Heart left ventricle (tissue), 16 donors: ENCODE results near the gene DMD. TPM values are rescaled to one million over a fixed set of nuclear protein-coding genes. Genes with fewer than 3 reads are reported as not detected.

Experiments
- ATAC-seq, 4 donors: fragments of 200-7000 bp; cut with Tn5 transposase; one replicate each; pipeline ENCODE4 v1.9.1; 2020 to 2022; ENCODE audit warnings: moderate library complexity in 4 of 4, mild to moderate bottlenecking in 3 of 4, moderate number of reproducible peaks in 1 of 4
- DNase-seq, 5 donors: peaks; one replicate each; pipeline ENCODE4 v3.0.0-alpha.2; 2020
- H3K27ac ChIP-seq, 12 donors: fragments of 200-600 bp; sonication (generic) in 4 of 12; one replicate each; pipeline versions ENCODE4 v1.5.0 to v1.8.0; 2016 to 2022; ENCODE audit warnings: mild to moderate bottlenecking in 2 of 12
- H3K27me3 ChIP-seq, 9 donors: fragments of 200-600 bp; sonication (generic) in 2 of 9; one replicate each; pipeline versions ENCODE4 v1.5.1 to v1.8.0; 2016 to 2022; ENCODE audit warnings: mild to moderate bottlenecking in 3 of 9
- H3K36me3 ChIP-seq, 9 donors: fragments of 200-600 bp; sonication (generic) in 2 of 9; one replicate each; pipeline versions ENCODE4 v1.5.0 to v1.8.0; 2018 to 2022; ENCODE audit warnings: mild to moderate bottlenecking in 2 of 9
- H3K4me1 ChIP-seq, 12 donors: fragments of 200-600 bp; sonication (generic) in 4 of 12; one replicate each; pipeline versions ENCODE4 v1.5.0 to v1.8.0; 2016 to 2022; ENCODE audit warnings: mild to moderate bottlenecking in 3 of 12
- H3K4me3 ChIP-seq, 12 donors: fragments of 200-600 bp; sonication (generic) in 4 of 12; one replicate each; pipeline versions ENCODE4 v1.5.0 to v1.8.0; 2017 to 2022; ENCODE audit warnings: mild to moderate bottlenecking in 9 of 12, moderate library complexity in 4 of 12
- H3K9me3 ChIP-seq, 12 donors: fragments of 200-600 bp; sonication (generic) in 4 of 12; one replicate each; pipeline versions ENCODE4 v1.5.0 to v1.8.0; 2016 to 2022; ENCODE audit warnings: mild to moderate bottlenecking in 1 of 12
- POLR2A ChIP-seq, 2 donors: fragments of 450-650 bp; IDR thresholded peaks; one replicate each; pipeline ENCODE4 v1.6.1; 2017; ENCODE audit warnings: antibody characterized with exemption in 2 of 2, mild to moderate bottlenecking in 2 of 2, moderate library complexity in 2 of 2
- WGBS, 4 donors: extraction: QIAGEN DNeasy Blood & Tissue Kit in 2 of 4; methylation state at CpG; one replicate each; pipeline versions ENCODE4 v1.1.5 to v1.1.7; 2013 to 2018; 5-methylcytosine and 5-hydroxymethylcytosine counted together
- intact Hi-C, 10 donors: fragments of 100-400 bp; cut with DNase I; formaldehyde crosslinking; loops; one replicate each; pipeline versions ENCODE4 v1.11.1 to v1.14.2; 2022
- polyA plus RNA-seq, 2 donors: library from polyadenylated mRNA; stranded (reverse); fragments of 200-250 nt; gene quantifications; one replicate each; pipeline ENCODE4 v1.2.3, GENCODE V29; 2013
- total RNA-seq, 9 donors: library from RNA; depleted of rRNA in 2 of 9; stranded (reverse); fragments of >200 nt in 2 of 9; fragmentation: NEBNext Ultra II Directional in 3 of 9; extraction: Animal tissue kit (Norgen Biotek cat#: 25700) in 3 of 9; gene quantifications; one replicate each; pipeline versions ENCODE4 v1.1.0 to v1.2.4, GENCODE V29; 2016 to 2023
- TF ChIP-seq, protein P1 (sequence below), 12 donors: fragments of 200-600 bp; sonication (generic) in 4 of 12; IDR thresholded peaks; one replicate each; pipeline versions ENCODE4 v1.5.0 to v1.8.0; 2018 to 2022; ENCODE audit warnings: antibody characterized with exemption in 12 of 12, mild to moderate bottlenecking in 5 of 12
- donor health status: ischemic (EF 13 %, LVEDD 7.1; RV severe dilation, severe dysfunction).
- donor health status: healthy with polysubstance abuse.
- donor health status: DM: no; HTN: yes; CAD: no.
- donor health status: DM: no; HTN: no; CAD: no.
- donor health status: ischemic (EF 25% LVEDD 6.9; RV normal size, moderate dysfunction).
- donor health status: ischemic (EF 25% LVEDD 5.7; RV mildly dilated, moderate dysfunction).
- donor health status: healthy.
- donor health status: DM: yes; HTN: yes; CAD: no.
- donor health status: ischemic (EF 35%, LVEDD 5.7; RV mildly dilated, moderate dysfunction).
- donor health status: nonischemic (EF 11% LVEDD 7.7; RV severe dilation, severe dysfunction).
- donor health status: DM: yes; HTN: yes; CAD: no.
- donor health status: PGD.
- donor health status: ischemic (EF 29% LVEDD 5.4; RV normal size, mild dysfunction).
- donor health status: nonischemic (EF 23%, LVEDD 6.1; RV moderate dilation, normal function).

Gene DMD
- total and polyA plus RNA-seq, 11 donors = 34.7 to 236 (median 162) TPM

DNA sequence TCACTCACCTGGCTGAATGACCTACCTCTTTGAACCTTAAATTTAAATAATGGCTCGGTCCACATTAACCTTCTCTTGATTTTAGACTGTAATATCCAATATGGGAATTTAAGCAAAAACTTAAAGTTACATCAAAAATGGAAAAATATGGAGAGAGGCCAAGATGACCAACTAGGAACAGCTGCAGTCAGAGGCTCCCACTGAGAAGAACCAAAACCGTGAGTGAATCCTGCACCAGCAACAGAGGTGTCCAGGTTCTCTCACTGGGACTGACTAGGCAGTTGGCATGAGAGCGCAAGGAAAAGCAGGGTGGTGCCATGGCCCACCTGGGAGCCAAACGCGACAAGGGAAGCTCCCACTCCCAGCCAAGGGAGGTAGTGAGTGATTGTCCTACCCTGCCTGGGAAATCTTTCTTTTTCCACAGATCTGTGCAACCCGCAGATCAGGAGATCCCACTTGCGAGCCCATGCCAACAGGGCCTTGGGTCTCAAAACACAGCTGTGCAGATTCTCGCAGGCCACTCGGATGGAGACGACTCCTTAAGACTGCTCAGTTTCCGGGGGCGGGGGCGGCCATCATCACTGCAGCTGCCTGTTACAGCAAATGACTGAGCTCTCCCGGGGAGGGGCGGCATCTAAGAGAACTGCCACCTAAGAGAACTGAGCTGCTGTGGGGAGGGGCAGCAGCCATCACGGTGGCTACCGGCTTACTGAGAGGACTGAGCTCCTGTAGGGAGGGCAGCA is 343.4 kb downstream of the DMD start:
- Histone ChIP-seq H3K4me1 (peaks cover 0 to 13% (median 0%) of the 10 kb centered on the region in 12 donors), H3K4me3 (no peak overlapping the region), H3K27me3 (no peaks in the 10 kb centered on the region), H3K9me3 (no peaks in the 10 kb centered on the region), H3K36me3 (no peaks in the 10 kb centered on the region), H3K27ac (no peak overlapping the region)
- ATAC-seq (peak in 2 of 4 donors; percentile 15 to 36), DNase-seq (no peak)
- TF ChIP-seq, protein P1, sequence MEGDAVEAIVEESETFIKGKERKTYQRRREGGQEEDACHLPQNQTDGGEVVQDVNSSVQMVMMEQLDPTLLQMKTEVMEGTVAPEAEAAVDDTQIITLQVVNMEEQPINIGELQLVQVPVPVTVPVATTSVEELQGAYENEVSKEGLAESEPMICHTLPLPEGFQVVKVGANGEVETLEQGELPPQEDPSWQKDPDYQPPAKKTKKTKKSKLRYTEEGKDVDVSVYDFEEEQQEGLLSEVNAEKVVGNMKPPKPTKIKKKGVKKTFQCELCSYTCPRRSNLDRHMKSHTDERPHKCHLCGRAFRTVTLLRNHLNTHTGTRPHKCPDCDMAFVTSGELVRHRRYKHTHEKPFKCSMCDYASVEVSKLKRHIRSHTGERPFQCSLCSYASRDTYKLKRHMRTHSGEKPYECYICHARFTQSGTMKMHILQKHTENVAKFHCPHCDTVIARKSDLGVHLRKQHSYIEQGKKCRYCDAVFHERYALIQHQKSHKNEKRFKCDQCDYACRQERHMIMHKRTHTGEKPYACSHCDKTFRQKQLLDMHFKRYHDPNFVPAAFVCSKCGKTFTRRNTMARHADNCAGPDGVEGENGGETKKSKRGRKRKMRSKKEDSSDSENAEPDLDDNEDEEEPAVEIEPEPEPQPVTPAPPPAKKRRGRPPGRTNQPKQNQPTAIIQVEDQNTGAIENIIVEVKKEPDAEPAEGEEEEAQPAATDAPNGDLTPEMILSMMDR (IDR thresholded peaks at IDR 0.05) = no peak
- no peak for TF ChIP-seq POLR2A (IDR thresholded peaks at IDR 0.05)
- intact Hi-C loops = no loop called here
- WGBS, 4 donors = 78 to 89% (median 84%) methylated on average over 14 to 17 of the region's 17 CpGs

GRCh38 chrX:32852203-32852602 is 359.1 kb downstream of the DMD start:
- peaks cover 0 to 3% (median 0%) of the 10 kb centered on the region in 12 donors for H3K4me1 ChIP-seq
- peaks cover 0 to 3% (median 0%) of the 10 kb centered on the region in 9 donors for H3K36me3 ChIP-seq
- H3K27me3 ChIP-seq = no peaks in the 10 kb centered on the region
- no peak overlapping the region for H3K4me3 ChIP-seq
- DNase-seq (no peak), ATAC-seq (no peak)
- intact Hi-C loops = no loop called here
- TF ChIP-seq, protein P1 (IDR thresholded peaks at IDR 0.05) = no peak
- TF ChIP-seq POLR2A (IDR thresholded peaks at IDR 0.05) = no peak
- no peaks in the 10 kb centered on the region for H3K9me3 ChIP-seq
- WGBS, 4 donors = 22 to 68% (median 64%) methylated on average over 1 of the region's 1 CpG
- H3K27ac ChIP-seq = no peak overlapping the region

GRCh38 chrX:32851556-32851955 is 359.8 kb downstream of the DMD start:
- no peaks in the 10 kb centered on the region for H3K9me3 ChIP-seq
- no peaks in the 10 kb centered on the region for H3K27me3 ChIP-seq
- DNase-seq = no peak
- no peak overlapping the region for H3K27ac ChIP-seq
- peaks cover 0 to 3% (median 0%) of the 10 kb centered on the region in 12 donors for H3K4me1 ChIP-seq
- H3K4me3 ChIP-seq = no peak overlapping the region
- 53 to 84% (median 70%) methylated on average over 5 of the region's 5 CpGs for WGBS, 4 donors
- no peak for TF ChIP-seq POLR2A (IDR thresholded peaks at IDR 0.05)
- intact Hi-C loops = no loop called here
- peak in 1 of 4 donors; percentile 31 for ATAC-seq
- peaks cover 0 to 3% (median 0%) of the 10 kb centered on the region in 9 donors for H3K36me3 ChIP-seq

- Histone ChIP-seq H3K4me1 (peaks cover 0 to 3% (median 0%) of the 10 kb centered on the region in 12 donors), H3K4me3 (no peak overlapping the region), H3K27ac (no peak overlapping the region), H3K36me3 (peaks cover 0 to 3% (median 0%) of the 10 kb centered on the region in 9 donors), H3K9me3 (no peaks in the 10 kb centered on the region), H3K27me3 (no peaks in the 10 kb centered on the region)
- DNase-seq (no peak), ATAC-seq (no peak)
- TF ChIP-seq, protein P1 (IDR thresholded peaks at IDR 0.05) = no peak
- no peak for TF ChIP-seq POLR2A (IDR thresholded peaks at IDR 0.05)
- intact Hi-C loops = no loop called here
- 75 to 90% (median 82%) methylated on average over 5 of the region's 5 CpGs for WGBS, 4 donors
Measured at GRCh38 chrX:32847921-32848320, 363.4 kb downstream of the DMD start.
